Activated naive CD4-positive, alpha-beta T cell treated with anti-CD3 and anti-CD28 coated beads, Interleukin-2, amount 50 U/mL, for 16 hours (primary cell): Measurements from ENCODE around the gene LAG3.
"Not testable (repeated sequence)": the region's sequence is repeated elsewhere in the genome, so short reads cannot be mapped to it uniquely, and the experiment has no call there.

Experiments
- DNase-seq: peaks from one replicate; pipeline ENCODE4 v3.0.0-alpha.2; 2020

LAG3 gene

DNA sequence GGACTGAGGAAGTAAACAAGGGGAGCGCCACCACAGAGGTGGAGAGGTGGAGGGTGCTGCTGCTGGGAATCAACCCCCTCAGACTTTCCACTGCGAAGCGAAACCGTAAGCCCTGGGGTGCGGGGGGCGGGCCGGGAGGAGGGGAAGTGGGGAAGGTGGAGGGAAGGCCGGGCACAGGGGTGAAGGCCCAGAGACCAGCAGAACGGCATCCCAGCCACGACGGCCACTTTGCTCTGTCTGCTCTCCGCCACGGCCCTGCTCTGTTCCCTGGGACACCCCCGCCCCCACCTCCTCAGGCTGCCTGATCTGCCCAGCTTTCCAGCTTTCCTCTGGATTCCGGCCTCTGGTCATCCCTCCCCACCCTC is at the start of gene LAG3:
TSS of gene LAG3 (plus strand) at position 190 of the 365 bp plus-strand sequence. CDS start 333 bp downstream, outside the sequence.
- DNase-seq, result peak; percentile 61

DNA sequence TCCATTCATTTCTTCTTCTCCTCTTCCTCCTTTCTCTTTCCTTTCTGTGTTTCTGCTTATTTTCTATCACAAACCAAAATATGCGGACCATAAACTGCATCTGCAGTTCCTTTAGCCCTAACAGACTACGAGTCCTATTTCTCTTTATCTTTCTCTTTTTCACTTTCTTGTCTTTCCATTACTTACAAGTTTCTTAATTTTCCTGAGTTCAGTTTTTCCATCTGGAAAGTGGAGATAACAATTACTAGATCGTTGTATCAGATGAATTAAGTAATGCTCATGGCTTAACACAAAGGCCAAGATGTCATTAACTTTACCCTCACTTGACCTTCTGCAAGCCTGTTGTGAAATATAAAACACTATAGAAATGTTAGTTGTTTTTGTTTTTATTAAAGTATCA is 49.5 kb upstream of the LAG3 start:
- no peak for DNase-seq

- DNase-seq, result peak; percentile 92
Measured at GRCh38 chr12:6723607-6724408, 48.5 kb upstream of the LAG3 start, which contains the start of gene COPS7A. TSS of gene COPS7A (plus strand) at chr12:6724046. CDS start at chr12:6724657, 611 bp downstream.

DNA sequence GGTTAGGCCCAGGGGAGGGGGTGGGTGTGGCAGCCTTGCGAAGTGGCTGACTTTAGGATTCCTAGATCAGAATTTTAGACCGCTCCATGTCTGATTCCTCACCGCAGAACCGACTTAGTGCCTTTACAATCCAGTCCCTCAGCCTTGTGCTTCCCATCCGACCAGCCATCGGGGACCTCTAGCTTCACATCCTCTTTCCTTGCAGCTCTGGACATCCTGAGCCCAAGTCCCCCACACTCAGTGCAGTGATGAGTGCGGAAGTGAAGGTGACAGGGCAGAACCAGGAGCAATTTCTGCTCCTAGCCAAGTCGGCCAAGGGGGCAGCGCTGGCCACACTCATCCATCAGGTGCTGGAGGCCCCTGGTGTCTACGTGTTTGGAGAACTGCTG is 47.9 kb upstream of the LAG3 start:
- no peak for DNase-seq

DNA sequence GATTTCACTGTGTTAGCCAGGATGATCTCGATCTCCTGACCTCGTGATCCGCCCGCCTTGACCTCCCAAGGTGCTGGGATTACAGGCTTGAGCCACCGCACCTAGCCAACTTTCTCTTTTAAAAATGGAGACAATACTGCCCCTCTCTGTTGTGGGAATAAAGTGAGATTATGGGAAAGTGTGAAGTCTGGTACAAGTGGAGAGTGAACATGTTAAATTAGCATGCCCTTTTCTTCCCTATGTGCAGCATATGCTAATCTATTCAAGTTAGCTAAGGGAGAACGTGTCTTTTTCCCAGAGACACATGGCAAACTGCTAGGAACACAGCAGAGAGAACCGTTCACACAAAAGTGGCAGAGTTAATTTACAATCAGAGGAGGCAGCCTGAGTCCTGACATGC is 47.0 kb upstream of the LAG3 start:
- no peak for DNase-seq

DNA sequence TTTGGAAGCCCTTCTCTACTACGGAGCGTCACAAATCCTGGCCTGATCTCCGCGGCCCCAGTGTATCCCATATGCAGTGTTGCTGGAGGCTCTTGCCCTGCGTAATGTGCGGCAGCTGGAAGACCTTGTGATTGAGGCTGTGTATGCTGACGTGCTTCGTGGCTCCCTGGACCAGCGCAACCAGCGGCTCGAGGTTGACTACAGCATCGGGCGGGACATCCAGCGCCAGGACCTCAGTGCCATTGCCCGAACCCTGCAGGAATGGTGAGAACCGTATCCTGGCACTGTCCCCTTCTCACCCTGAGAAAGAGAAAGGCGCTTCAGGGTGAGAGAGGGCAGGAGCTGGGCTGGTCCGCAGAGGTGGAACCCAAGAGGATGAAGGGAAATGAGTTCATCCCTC is 43.1 kb upstream of the LAG3 start:
- DNase-seq, result no peak

GRCh38 chr12:6730169-6730568 is 42.2 kb upstream of the LAG3 start:
- DNase-seq, result no peak

DNA sequence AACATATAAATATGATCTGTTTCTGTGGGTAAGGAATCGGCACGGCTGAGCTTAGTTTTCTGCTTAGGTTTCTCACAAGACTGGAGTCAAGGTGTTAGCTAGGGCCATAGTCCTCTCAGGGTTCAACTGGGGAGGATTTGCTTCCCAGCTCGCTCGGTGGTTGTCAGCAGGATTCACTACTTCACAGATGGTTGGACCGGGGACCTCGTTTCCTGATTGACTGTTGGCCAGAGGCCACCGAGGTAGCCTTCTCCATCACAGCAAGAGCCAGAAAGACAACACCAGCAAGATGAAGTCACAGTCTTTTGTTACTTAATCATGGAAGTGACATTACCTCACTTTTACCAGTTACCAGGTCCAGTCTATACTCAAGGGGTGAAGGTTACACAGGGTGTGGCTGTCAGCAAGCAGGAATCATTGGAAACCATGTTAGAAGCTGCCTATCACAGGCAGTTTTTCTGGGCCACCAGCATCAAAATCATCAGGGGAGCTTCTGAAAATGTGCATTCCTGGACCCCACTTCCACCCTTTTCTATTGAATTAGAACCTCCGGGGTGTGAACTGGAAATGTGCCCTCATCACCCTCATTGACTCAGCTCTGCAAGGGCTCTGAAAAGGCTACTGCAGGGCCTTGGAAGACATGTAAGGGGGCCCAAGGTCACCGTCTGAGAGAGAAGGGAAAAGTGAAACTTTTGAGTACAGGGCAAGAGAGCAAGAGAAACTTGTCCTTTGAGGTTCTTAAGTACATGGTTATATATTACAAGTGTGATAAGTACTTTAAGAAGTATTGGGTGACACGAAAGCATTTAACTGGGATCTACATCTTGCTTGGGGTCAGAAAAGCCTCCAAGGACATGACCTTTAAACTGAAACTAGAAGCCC is 37.6 kb upstream of the LAG3 start:
- no peak for DNase-seq

GRCh38 chr12:6735448-6736191 is 36.7 kb upstream of the LAG3 start:
- DNase-seq, result peak; percentile 38

GRCh38 chr12:6736754-6737153 is 35.6 kb upstream of the LAG3 start:
- no peak for DNase-seq

DNA sequence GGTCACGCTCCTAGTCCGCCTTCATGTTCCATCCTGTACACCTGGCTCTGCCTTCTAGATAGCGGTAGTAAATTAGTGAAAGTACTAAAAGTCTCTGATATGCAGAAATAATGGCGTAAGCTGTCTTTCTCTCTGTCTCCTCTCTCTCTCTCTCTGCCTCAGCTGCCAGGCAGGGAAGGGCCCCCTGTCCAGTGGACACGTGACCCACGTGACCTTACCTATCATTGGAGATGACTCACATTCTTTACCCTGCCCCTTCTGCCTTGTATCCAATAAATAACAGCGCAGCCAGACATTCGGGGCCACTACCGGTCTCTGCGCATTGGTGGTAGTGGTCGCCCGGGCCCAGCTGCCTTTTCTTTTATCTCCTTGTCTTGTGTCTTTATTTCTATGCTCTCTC is 30.2 kb upstream of the LAG3 start:
- DNase-seq, result not testable (repeated sequence)

DNA sequence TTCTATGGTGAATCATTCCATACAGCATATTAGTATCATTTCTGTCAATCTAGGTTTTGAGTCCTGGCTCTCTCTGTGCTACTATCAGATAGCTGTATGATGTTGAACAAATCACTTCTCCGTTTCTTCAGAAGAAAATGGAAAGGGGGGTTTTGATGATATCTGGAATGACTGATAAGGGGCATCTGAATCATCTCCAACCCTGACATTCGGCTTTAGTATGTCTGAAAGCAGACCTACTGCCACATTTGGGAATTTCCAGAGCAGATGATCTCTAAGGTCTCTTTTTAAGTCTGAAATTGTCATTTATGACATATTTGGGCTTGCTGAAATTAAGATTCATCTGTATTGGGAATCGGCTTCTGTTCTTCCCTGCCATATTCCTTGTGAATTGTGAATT is 29.5 kb upstream of the LAG3 start:
- no peak for DNase-seq

DNA sequence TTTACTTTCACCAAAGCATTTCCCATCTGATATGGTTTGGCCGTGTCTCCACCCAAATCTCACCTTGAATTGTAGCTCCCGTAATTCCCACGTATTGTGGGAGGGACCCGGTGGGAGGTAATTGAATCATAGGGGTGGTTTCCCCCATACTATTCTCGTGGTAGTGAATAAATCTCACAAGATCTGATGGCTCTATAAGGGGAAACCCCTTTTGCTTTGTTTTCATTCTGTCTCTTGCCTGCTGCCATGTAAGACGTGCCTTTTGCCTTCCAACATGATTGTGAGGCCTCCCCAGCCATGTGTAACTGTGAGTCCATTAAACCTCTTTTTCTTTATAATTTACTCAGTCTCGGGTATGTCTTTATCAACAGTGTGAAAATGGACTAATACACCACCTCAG is 29.0 kb upstream of the LAG3 start:
- not testable (repeated sequence) for DNase-seq

- DNase-seq, result no peak
Measured at GRCh38 chr12:6745741-6746525, 26.4 kb upstream of the LAG3 start.

DNA sequence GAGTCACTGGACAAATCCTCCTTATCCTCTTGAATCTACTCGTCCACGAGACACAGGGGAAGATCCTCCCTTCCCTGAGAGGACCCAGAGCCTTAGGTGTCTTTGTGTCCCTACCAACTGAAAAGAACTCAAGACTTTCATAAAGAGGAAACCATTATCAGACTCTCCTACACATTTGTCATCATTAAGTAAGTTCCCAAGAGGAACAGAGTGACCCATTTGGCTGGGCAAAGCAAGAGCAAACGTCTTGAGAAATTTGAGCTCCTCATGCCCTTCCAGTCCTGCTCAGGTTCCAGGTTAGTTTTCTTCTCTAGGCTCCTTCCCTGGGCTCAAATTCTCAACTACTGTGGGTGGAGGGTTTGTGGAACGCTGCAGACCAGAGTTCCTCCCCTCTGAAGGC is 25.1 kb upstream of the LAG3 start:
- no peak for DNase-seq

DNA sequence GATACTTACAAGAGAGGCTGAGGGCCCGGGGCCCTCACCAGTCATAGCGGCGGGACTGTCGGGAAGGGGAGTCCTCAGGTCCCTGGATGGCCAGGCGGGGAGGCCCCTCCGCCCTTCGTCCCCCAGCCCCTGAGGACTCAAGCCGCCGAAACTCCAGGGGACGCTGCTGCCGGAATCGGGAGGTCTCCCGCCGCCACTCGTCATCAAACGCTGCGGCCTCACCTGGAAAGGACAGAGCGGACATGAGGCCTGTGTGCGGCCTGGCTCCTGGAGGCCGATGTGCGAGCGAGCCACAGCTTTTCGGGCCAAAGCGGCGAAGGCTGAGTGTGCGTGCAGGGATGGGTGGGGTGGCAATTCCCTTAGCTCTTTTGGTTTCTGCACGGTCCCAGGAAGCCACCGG is 23.6 kb upstream of the LAG3 start:
- no peak for DNase-seq

GRCh38 chr12:6750506-6750905 is 21.8 kb upstream of the LAG3 start:
- DNase-seq, result no peak

DNA sequence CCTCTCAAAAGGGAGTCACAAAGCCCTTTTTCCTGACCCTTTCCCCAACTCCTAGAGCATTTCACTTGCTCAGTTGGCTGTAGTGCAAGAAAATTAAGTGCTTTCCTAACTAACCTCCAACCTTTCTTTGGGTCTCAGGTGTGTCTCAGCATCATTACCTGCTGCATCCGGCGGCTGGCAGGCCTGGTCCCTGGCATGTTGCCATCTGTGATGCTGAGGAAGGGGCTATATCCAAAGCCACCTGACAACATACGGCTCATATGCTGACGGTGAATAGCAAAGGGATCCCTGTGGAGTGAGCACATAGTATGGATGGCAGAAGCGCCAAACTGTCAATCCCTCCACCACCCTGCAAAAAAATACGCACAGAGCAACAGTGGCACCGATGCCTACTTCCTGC is 20.6 kb upstream of the LAG3 start:
- no peak for DNase-seq

DNA sequence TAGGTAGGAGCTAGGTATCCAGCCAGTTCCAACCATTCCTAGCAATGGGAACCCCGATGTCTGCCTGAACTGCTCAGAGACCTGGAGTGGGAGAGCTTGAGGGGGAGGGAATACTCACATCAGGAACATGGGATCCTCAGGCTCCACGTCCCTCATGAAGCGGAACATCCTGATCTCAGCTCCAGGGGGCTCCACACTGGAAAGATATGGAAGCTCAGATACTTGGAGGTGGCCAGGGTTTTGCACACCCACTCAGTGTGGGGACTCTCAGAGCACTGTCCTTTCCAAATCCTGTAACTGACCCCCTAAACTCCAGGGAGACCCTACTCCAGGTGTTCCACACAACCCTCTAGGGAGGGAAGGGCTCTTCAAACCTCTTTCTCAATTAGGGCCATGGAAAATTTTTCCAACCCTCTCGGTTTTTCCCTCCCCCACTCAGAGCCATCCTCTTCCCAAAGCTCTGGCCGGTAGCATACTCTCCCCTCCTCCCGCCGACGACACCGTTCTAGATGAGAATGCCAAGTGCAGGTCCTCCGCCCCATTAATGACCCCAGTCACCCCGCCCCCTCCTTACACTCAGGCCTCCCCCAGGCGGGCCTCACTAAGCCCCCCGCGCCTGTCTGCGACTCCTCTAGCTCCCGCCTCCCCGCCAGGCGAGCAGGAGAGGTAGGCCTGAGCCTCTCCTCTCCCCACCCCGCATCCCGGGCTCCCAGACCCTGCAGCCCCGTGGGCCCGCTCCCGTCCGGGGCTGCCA is 20.0 kb upstream of the LAG3 start:
- DNase-seq, result peak; percentile 42

- peak; percentile 97 for DNase-seq
Measured at GRCh38 chr12:6752921-6753771, 19.2 kb upstream of the LAG3 start, which contains the start of gene MLF2. TSS of gene MLF2 (minus strand) at chr12:6753141. CDS start at chr12:6752334, 807 bp downstream.
